Measurements from ENCODE around the gene INHBB. TPM values are rescaled to one million over a fixed set of nuclear protein-coding genes. Genes with fewer than 3 reads are reported as not detected.

The INHBB gene
- polyA plus RNA-seq, 5 donors, result 0.12 to 0.51 (median 0.28) TPM

DNA sequence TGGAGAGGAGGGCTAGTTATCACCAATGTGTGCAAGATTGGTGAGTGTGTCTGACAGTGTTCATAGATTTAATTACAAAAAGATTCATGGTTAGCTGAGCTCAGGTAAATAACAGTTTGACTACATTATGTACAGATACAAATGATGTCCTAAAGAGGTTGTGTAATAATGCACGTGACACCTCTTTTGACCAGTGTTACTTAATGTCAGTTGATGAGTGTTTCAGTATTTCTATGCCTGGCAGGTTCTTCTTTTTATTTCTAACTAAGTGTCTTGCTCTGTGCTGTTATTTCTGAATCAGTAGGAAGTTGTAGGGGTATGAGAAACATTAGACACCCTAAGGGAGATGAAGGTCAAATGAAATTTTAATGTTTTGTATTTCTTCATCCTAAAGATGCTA, 7.9 kb upstream of the INHBB start:
- DNase-seq, result no peak

- no peak for DNase-seq
These were observed 4.0 kb upstream of the INHBB start for GRCh38 chr2:120341977-120342376.

DNA sequence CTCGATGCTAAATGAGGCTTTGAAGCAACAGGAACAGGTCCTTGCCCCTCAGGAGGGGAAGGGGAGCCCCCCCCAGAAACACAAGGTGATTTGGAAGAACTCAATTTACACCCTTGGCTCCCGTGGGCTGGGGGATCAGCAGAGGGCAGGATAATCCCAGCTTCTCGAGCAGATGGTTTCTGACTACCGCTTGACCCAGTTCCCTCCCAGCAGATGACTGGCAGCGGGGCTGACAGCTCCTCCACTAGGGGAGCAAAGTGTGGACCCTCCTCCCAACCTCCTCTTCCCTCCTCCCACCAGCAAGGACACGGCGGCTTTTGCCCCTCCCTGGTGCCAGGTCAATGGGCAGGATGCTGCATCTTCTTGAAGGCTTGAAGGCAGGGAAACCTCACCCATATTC, 3.5 kb upstream of the INHBB start:
- no peak for DNase-seq

DNA sequence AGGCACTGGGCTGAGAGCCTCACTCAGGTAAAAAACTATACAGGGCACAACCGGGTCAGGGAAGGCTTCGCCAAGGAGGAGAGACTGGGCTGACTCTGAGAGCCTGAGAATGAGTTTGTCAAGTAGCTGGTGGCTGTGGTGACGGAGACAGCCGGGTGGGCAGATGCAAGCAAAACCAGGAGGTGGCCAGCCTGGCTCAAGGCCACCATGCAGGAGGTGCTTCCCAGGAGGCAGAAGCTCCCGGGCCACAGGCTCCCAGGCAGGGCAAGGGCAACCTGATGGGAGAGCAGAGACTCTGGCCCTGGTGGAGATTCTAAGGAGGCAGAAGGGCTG, 2.9 kb upstream of the INHBB start:
- no peak for DNase-seq

DNA sequence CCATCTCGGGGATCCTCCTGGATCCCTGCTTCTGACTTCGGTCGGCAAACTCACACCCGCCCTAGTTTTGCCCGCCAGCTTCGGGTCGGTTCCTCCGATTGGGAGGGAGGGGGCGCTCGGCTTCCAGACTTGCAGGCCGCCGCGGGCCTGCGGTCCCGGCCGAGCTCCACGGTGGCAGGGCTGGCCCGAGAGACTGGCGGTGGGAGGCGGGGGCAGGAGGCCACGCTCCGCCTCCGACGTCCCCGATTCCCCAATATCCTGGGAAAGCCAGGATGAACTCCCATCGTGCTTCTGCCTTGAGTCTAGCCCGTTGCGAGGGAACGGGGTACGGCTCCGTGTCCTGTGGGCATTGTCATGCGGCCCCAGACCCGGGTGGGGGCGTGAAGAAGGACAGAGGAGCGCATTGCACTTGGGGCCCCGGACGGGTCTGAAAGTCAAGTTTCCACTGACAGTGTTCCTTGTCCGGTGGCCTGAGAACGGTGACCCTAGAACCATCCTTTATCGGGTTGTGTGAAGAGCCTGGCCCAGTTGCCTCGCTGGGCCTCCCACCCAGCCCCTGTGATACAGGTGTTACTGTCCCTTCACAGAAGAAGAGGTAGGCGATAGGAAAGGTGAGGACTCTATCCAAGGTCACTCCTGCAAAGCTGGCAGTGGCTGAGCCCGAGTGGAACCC, 2.4 kb upstream of the INHBB start:
- DNase-seq, result peak; percentile 68 to 76

- no peak for DNase-seq
These were observed 1.5 kb upstream of the INHBB start for GRCh38 chr2:120344214-120344975.

GRCh38 chr2:120344976-120345581, 857 bp upstream of the INHBB start:
- DNase-seq, result no peak

DNA sequence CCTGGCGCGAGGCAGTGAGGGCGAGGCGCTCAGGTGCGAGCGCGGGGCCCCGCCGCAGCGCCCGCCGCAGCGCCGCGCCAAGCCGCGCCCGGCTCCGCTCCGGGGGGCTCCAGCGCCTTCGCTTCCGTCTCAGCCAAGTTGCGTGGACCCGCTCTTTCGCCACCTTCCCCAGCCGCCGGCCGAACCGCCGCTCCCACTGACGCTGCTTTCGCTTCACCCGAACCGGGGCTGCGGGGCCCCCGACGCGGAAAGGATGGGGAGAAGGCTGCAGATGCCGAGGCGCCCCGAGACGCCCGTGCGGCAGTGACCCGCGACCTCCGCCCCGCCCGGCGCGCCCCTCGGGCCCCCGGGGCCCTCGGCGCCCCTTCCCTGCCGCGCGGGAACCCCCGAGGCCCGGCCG, 328 bp upstream of the INHBB start:
- no peak for DNase-seq

- DNase-seq, result no peak
These were observed 877 bp downstream of the INHBB start for GRCh38 chr2:120346667-120347358.

GRCh38 chr2:120347396-120348060, 1.6 kb downstream of the INHBB start:
- DNase-seq, result no peak

DNA sequence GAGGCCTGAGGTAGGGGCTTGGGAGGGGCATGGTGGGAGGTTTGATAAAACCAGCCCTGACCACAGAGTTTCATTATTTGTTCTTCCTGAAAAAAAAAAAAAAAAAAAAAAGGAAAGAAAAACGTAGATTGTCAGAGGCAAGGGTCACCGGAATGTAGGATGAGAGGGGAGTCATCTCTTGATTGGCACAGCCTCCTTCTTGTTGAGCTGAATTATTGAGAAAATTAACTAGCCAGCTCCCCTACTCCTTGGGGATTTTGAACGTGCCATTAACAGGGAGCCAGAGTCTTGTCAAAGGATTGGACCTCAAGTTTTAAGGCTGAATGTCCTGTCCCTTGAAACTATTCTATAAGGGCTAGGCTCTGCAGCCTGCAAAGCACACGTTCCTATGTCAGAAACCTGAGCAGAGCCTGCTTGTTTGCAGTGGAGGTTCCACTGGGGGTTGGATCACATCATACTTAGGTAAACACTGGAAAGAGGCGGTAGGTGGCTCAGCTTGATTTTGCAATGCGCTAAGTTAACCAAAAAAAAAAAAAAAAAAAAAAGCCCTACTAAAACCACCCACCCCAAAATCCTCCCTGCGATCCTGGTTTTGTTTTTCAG, 2.3 kb downstream of the INHBB start:
- no peak for DNase-seq

DNA sequence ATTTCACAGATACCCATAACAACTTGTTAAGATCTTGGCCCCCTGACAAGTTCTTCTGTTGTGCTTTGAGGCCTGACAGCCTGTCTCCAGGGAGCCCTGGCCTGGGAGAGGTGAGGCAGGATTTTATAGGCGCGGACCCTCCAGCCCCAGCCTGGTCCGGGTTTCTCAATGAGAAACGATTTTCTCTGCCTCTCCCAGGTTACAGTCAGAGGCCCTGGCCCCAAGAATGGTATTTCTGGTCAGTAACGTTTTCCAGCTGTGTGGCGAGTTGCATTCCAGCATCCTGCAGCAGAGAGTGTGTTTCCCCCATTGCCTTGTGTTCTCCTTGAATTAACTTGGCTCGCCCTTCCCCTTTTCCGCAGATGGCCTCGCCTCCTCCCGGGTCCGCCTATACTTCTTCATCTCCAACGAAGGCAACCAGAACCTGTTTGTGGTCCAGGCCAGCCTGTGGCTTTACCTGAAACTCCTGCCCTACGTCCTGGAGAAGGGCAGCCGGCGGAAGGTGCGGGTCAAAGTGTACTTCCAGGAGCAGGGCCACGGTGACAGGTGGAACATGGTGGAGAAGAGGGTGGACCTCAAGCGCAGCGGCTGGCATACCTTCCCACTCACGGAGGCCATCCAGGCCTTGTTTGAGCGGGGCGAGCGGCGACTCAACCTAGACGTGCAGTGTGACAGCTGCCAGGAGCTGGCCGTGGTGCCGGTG, 3.0 kb downstream of the INHBB start:
- no peak for DNase-seq

DNA sequence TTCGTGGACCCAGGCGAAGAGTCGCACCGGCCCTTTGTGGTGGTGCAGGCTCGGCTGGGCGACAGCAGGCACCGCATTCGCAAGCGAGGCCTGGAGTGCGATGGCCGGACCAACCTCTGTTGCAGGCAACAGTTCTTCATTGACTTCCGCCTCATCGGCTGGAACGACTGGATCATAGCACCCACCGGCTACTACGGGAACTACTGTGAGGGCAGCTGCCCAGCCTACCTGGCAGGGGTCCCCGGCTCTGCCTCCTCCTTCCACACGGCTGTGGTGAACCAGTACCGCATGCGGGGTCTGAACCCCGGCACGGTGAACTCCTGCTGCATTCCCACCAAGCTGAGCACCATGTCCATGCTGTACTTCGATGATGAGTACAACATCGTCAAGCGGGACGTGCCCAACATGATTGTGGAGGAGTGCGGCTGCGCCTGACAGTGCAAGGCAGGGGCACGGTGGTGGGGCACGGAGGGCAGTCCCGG, 3.5 kb downstream of the INHBB start:
- no peak for DNase-seq

DNA sequence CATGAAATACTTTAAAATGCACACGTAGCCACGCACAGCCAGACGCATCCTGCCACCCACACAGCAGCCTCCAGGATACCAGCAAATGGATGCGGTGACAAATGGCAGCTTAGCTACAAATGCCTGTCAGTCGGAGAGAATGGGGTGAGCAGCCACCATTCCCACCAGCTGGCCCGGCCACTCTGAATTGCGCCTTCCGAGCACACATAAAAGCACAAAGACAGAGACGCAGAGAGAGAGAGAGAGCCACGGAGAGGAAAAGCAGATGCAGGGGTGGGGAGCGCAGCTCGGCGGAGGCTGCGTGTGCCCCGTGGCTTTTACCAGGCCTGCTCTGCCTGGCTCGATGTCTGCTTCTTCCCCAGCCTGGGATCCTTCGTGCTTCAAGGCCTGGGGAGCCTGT, 4.1 kb downstream of the INHBB start:
- DNase-seq, result no peak

- DNase-seq, result no peak
These were observed 4.9 kb downstream of the INHBB start for GRCh38 chr2:120350801-120351320.

DNA sequence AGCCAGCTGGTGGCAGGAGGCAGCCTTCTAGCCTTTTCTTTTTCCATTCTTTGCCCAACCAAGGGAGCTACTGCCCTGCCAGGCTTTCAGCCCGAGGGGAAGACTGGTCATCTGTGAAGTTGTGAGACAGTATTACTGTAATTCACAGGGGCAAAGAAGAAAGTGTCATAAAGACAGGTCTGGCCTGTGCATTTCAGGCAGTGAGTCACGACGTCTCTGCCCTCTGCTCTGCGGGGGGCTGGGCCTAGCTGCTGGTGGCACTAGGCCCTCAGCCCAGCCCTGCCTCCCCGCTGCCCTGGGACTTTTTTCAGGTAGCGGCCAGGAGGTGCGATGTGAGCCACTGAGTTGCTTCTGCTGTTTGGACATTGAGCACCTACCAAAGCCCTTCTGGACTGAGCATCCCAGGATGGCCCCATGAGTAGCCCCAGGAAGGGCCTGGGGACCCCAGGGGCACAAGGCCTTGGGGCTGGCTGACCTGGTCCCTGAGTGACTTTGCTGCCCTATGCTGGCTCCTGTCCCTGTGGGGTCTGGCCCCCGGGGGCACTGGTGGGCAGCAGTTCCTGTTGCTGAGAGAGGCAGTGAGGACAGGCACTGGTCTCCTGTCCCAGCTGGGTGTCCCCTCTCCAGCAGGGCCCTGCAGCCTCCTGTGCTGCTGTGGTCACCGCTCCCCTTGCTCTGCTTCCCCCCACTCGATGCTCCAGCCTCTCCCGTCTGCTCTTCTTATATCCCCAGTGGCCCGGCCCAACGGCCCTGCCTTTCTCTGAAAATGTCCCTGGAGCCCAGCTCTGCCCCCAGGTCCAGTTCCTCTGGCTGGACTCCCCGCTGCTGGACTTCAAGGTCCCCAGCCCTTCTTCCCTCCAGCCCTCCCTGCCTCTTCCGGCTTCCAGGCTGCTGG, 7.0 kb downstream of the INHBB start:
- DNase-seq, result no peak

GRCh38 chr2:120353591-120353898, 7.6 kb downstream of the INHBB start:
- DNase-seq, result no peak

DNA sequence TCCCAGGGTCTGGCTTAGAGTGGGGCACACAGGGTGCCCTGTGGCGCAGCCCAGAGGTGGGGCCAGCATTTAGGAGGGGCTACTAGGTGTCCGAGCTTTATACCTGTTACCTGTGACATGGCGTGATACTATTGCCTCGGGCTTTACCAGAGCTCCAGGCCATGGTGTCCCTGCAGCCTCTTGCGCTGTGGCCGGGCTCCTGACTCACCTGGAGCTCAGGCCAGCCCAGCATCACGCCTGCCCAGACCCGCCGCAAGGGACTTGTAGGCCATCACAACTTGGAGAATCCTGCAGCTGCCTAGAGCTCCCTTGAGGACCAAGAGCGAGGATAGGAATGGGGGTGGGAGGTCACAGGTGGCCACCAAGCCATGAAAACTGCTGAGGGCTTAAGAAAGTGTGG, 8.0 kb downstream of the INHBB start:
- no peak for DNase-seq

DNA sequence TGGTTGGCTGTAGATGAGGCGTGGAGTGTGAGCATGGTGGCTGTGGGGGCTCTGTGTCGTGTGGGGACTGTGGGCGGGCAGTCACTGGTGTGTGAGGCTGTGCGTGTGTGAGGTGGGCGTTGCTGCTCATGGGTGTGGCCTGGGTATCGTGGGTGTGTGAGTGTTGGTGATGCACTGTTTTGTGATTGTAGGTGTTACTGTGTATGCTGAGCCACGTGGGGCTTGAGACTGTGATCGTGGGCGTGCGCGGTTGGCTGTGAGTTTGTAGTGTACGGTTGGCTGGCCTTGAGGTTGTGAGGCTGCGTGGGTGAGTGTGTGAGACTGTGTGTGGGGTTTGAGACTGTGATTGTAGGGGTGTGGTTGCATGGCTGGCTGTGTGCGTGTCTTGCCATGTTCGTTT, 8.5 kb downstream of the INHBB start:
- DNase-seq, result no peak
